Spleen (tissue), 11 donors: ENCODE results near the gene PIGO. TPM values are rescaled to one million over a fixed set of nuclear protein-coding genes. Genes with fewer than 3 reads are reported as not detected.

Experiments
- DNase-seq: peaks from one replicate; pipeline ENCODE4 v3.0.0-alpha.2; 2020
- H3K27ac ChIP-seq, 8 donors: fragments of 200-600 bp; sonication (generic) in 7 of 8; 1 replicate in 4 of 8; 2 replicates in 4 of 8; pipeline versions ENCODE4 v1.5.0 to v1.8.0; 2016 to 2021; ENCODE audit warnings: inconsistent platforms in 4 of 8, mild to moderate bottlenecking in 4 of 8, moderate library complexity in 1 of 8
- H3K27me3 ChIP-seq, 7 donors: fragments of 200-600 bp; sonication (generic) in 6 of 7; replicated peaks in 1 of 7; 1 replicate in 4 of 7; 2 replicates in 3 of 7; pipeline versions ENCODE4 v1.5.0 to v1.8.0; 2016 to 2021; ENCODE audit warnings: inconsistent platforms in 3 of 7, mild to moderate bottlenecking in 1 of 7
- H3K36me3 ChIP-seq, 6 donors: fragments of 200-600 bp; sonication (generic) in 5 of 6; 1 replicate in 4 of 6; 2 replicates in 2 of 6; pipeline versions ENCODE4 v1.5.0 to v1.8.0; 2016 to 2021; ENCODE audit warnings: inconsistent platforms in 2 of 6
- H3K4me1 ChIP-seq, 6 donors: fragments of 200-600 bp; sonication (generic) in 5 of 6; 1 replicate in 3 of 6; 2 replicates in 3 of 6; pipeline versions ENCODE4 v1.5.0 to v1.8.0; 2016 to 2021; ENCODE audit warnings: inconsistent platforms in 3 of 6
- H3K4me3 ChIP-seq, 8 donors: fragments of 200-600 bp; sonication (generic) in 7 of 8; 1 replicate in 4 of 8; 2 replicates in 4 of 8; pipeline versions ENCODE4 v1.5.0 to v1.8.0; 2016 to 2021; ENCODE audit warnings: inconsistent platforms in 4 of 8, mild to moderate bottlenecking in 4 of 8, moderate library complexity in 2 of 8
- H3K9me3 ChIP-seq, 8 donors: fragments of 200-600 bp; sonication (generic) in 7 of 8; 1 replicate in 4 of 8; 2 replicates in 4 of 8; pipeline versions ENCODE4 v1.5.0 to v1.8.0; 2016 to 2021; ENCODE audit warnings: inconsistent platforms in 4 of 8
- POLR2A ChIP-seq, 3 donors: fragments of 450-650 bp; IDR thresholded peaks; one replicate each; pipeline ENCODE4 v1.5.1; 2017; ENCODE audit warnings: antibody characterized with exemption in 3 of 3, mild to moderate bottlenecking in 1 of 3
- POLR2AphosphoS5 ChIP-seq, 3 donors: sonication (generic); formaldehyde crosslinking; IDR thresholded peaks; one replicate each; pipeline ENCODE4 v1.5.1; 2017; ENCODE audit warnings: antibody characterized with exemption in 3 of 3
- WGBS, 5 donors: extraction: QIAGEN DNeasy Blood & Tissue Kit in 3 of 5; methylation state at CpG; one replicate each; pipeline versions ENCODE4 v1.1.5 to v1.1.7; 2013 to 2018; 5-methylcytosine and 5-hydroxymethylcytosine counted together
- intact Hi-C: fragments of 100-400 bp; cut with DNase I; formaldehyde crosslinking; loops from one replicate; pipeline ENCODE4 v1.15.0; 2023; ENCODE audit warnings: low total_unique reads
- polyA plus RNA-seq, 3 donors: library from polyadenylated mRNA; stranded (reverse); fragments of 200-250 nt; gene quantifications; one replicate each; pipeline ENCODE4 v1.2.1, GENCODE V29; 2013
- total RNA-seq, 7 donors: library from RNA; depleted of rRNA in 3 of 7; stranded (reverse); fragments of >200 nt in 3 of 7; fragmentation: NEBNext Ultra II Directional in 4 of 7; extraction: Animal tissue kit (Norgen Biotek cat#: 25700) in 4 of 7; gene quantifications; one replicate each; pipeline versions ENCODE4 v1.1.0 to v1.2.1, GENCODE V29; 2016 to 2021
- TF ChIP-seq, protein P1 (sequence below), 11 experiments: fragments of 200-600 bp in 7 of 11; fragments of 450-650 bp in 4 of 11; sonication (generic) in 4 of 11; IDR thresholded peaks in 8 of 11; conservative IDR thresholded peaks in 3 of 11; 1 replicate in 7 of 11; 2 replicates in 4 of 11; pipeline versions ENCODE4 v1.4.0 to v1.8.0; 2016 to 2021; ENCODE audit warnings: antibody characterized with exemption in 11 of 11, inconsistent platforms in 4 of 11, mild to moderate bottlenecking in 1 of 11
- donor health status: healthy with polysubstance abuse.
- donor health status: DM: no; HTN: no; CAD: no; lungs with moderate emphysema.
- donor health status: DM: no; HTN: no; CAD: no.
- donor health status: Bipolar disorder and iron deficiency.
- donor health status: healthy.
- donor health status: DM: no; HTN: no; CAD: no.
- donor health status: DM: yes; HTN: yes; CAD: no.

The PIGO gene
- total and polyA plus RNA-seq, 10 donors = 10.4 to 25.0 (median 19.8) TPM

DNA sequence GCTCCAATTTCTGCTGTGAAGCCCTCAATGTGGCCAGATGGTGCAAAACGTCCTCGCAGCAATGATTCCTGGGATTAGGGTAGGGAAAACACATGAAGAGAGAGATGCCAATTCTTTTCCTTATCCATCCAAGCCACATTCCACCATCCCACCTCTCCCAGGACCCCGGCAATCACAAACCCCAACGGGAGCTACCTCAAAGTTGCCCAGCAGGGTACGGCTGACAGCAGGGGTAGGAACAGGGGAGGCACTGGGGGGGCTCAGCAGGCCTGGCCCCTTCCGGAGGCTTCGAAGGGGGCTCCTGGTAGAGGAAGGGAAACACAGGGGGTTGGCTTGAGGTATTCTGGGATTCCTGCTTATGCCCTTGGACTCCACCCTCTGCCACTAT lies 9.9 kb upstream of the PIGO start:
- TF ChIP-seq POLR2A (IDR thresholded peaks at IDR 0.05) (no peak), POLR2AphosphoS5 (IDR thresholded peaks at IDR 0.05) (no peak)
- TF ChIP-seq, protein P1, sequence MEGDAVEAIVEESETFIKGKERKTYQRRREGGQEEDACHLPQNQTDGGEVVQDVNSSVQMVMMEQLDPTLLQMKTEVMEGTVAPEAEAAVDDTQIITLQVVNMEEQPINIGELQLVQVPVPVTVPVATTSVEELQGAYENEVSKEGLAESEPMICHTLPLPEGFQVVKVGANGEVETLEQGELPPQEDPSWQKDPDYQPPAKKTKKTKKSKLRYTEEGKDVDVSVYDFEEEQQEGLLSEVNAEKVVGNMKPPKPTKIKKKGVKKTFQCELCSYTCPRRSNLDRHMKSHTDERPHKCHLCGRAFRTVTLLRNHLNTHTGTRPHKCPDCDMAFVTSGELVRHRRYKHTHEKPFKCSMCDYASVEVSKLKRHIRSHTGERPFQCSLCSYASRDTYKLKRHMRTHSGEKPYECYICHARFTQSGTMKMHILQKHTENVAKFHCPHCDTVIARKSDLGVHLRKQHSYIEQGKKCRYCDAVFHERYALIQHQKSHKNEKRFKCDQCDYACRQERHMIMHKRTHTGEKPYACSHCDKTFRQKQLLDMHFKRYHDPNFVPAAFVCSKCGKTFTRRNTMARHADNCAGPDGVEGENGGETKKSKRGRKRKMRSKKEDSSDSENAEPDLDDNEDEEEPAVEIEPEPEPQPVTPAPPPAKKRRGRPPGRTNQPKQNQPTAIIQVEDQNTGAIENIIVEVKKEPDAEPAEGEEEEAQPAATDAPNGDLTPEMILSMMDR (IDR thresholded peaks at IDR 0.05 in 8 of 11, conservative IDR thresholded peaks at IDR 0.05 in 3 of 11) = no peak

DNA sequence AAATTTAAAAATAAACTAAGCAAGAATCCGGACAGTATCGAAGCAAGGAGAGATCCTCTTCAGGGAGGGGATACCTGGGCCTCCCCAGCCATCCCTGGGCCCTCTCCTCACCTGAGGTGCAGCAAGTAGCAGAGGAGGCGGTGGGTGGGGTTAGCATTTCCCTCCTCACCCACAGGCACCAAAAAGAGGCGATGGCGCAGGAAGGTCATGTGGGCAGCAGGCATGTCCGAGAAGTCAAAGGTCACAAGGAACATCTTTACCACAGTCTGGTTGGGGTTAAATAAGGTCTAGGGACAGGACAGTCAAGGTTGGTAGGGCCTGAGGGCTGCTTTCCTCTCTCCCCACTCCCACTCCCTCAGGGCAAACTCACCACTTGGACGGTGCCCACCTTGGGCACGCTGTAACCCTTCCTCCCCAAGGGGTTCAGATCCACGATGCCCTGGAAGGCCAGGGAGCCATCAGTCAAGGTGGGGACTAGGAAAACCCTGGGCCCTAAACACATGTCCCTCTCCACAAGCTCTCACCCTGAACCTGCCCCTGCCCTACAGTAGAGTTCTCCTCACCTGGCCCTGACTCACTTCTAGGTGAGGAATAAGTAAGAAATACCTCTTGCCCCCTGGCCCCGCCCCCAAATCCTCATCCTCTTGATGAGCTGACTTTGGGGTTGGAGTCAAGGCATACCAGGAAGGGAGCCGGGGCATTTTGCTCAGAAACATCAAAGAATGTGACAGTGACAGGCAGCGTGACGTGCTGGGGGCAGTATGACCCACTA lies 9.4 kb upstream of the PIGO start:
- Histone ChIP-seq H3K4me1 (peaks cover 21 to 60% (median 44%) of the 10 kb centered on the region in 6 donors), H3K4me3 (no peak overlapping the region), H3K36me3 (peaks cover 0 to 71% (median 53%) of the 10 kb centered on the region in 6 donors), H3K27me3 (no peaks in the 10 kb centered on the region), H3K9me3 (no peaks in the 10 kb centered on the region), H3K27ac (no peak overlapping the region)
- WGBS, 5 donors = 90 to 95% (median 92%) methylated on average over 13 of the region's 13 CpGs
- intact Hi-C loops = no loop called here
- no peak for DNase-seq
- TF ChIP-seq, protein P1 (IDR thresholded peaks at IDR 0.05 in 8 of 11, conservative IDR thresholded peaks at IDR 0.05 in 3 of 11) = no peak
- TF ChIP-seq POLR2A (IDR thresholded peaks at IDR 0.05) (no peak), POLR2AphosphoS5 (IDR thresholded peaks at IDR 0.05) (no peak)

More for the DNA sequence above, 9.9 kb upstream of the PIGO start:
- 90 to 96% (median 93%) methylated on average over 7 of the region's 7 CpGs for WGBS, 5 donors
- Histone ChIP-seq H3K36me3 (peaks cover 0 to 65% (median 47%) of the 10 kb centered on the region in 6 donors), H3K9me3 (no peaks in the 10 kb centered on the region), H3K4me3 (no peak overlapping the region), H3K4me1 (peaks cover 23 to 60% (median 46%) of the 10 kb centered on the region in 6 donors), H3K27me3 (no peaks in the 10 kb centered on the region), H3K27ac (no peak overlapping the region)
- no peak for DNase-seq
- intact Hi-C loops = no loop called here

DNA sequence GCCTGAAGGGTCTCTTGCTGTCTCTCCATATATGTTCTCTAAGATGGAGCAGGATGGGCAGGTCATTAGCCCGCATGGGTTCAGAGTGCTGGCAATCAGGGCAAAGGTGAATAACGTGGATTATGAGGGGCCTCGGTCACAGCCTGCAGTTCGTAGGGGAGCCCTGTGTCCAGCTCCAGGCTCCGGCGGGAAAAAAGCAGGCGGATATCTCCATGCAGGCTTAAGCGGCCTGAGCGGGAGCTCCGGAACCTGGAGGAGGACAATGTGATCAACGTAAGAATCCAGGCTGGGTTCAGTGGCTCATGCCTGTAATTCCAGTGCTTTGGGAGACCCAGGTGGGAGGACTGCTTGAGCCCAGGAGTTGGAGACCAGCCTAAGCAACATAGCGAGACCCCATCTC lies 8.7 kb upstream of the PIGO start:
- 86 to 95% (median 94%) methylated on average over 12 of the region's 12 CpGs for WGBS, 5 donors
- Histone ChIP-seq H3K27me3 (no peaks in the 10 kb centered on the region), H3K27ac (no peak overlapping the region), H3K36me3 (peaks cover 0 to 77% (median 59%) of the 10 kb centered on the region in 6 donors), H3K4me3 (no peak overlapping the region), H3K4me1 (peaks cover 17 to 57% (median 38%) of the 10 kb centered on the region in 6 donors), H3K9me3 (no peaks in the 10 kb centered on the region)
- intact Hi-C loops = no loop called here
- DNase-seq = no peak
- TF ChIP-seq POLR2A (IDR thresholded peaks at IDR 0.05) (no peak), POLR2AphosphoS5 (IDR thresholded peaks at IDR 0.05) (no peak)
- TF ChIP-seq, protein P1 (IDR thresholded peaks at IDR 0.05 in 8 of 11, conservative IDR thresholded peaks at IDR 0.05 in 3 of 11) = no peak

GRCh38 chr9:35104586-35104985 lies 8.2 kb upstream of the PIGO start:
- Histone ChIP-seq H3K4me3 (no peak overlapping the region), H3K27ac (peak overlapping the region in 1 of 8 donors; percentile 89), H3K36me3 (peaks cover 0 to 79% (median 64%) of the 10 kb centered on the region in 6 donors)

More at GRCh38 chr9:35104586-35104985, 8.2 kb upstream of the PIGO start:
- H3K9me3 ChIP-seq = no peaks in the 10 kb centered on the region
- 90 to 95% (median 94%) methylated on average over 4 of the region's 4 CpGs for WGBS, 5 donors
- H3K4me1 ChIP-seq = peaks cover 17 to 51% (median 33%) of the 10 kb centered on the region in 6 donors
- no peaks in the 10 kb centered on the region for H3K27me3 ChIP-seq
- TF ChIP-seq, protein P1 (IDR thresholded peaks at IDR 0.05 in 8 of 11, conservative IDR thresholded peaks at IDR 0.05 in 3 of 11) = no peak
- TF ChIP-seq POLR2AphosphoS5 (IDR thresholded peaks at IDR 0.05) (no peak), POLR2A (IDR thresholded peaks at IDR 0.05) (no peak)
- intact Hi-C loops = no loop called here
- DNase-seq = no peak
